ENCODE data around the gene LONRF2.
"Not testable (repeated sequence)": the region's sequence is repeated elsewhere in the genome, so short reads cannot be mapped to it uniquely, and the experiment has no call there.

Gene LONRF2

DNA sequence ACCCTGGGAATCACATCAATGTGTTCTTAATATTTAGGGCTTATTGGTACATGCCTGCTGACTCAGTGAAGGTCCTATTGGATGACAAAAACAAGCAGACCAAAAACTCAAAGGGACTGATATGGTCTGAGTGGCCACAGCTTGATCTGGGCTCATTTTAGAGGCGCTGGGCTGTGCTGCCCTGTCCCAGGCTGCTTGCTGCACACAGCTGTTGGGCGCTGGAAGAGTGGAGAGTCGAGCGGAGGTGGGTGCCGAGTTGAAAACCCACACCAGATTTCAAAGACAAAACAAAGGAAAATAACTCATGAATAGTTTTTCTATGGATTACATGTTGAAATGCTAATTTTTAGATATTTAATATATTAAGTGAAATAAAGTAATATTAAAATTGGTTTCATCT is 68.5 kb downstream of the LONRF2 start:
- TF ChIP-seq, protein P1, sequence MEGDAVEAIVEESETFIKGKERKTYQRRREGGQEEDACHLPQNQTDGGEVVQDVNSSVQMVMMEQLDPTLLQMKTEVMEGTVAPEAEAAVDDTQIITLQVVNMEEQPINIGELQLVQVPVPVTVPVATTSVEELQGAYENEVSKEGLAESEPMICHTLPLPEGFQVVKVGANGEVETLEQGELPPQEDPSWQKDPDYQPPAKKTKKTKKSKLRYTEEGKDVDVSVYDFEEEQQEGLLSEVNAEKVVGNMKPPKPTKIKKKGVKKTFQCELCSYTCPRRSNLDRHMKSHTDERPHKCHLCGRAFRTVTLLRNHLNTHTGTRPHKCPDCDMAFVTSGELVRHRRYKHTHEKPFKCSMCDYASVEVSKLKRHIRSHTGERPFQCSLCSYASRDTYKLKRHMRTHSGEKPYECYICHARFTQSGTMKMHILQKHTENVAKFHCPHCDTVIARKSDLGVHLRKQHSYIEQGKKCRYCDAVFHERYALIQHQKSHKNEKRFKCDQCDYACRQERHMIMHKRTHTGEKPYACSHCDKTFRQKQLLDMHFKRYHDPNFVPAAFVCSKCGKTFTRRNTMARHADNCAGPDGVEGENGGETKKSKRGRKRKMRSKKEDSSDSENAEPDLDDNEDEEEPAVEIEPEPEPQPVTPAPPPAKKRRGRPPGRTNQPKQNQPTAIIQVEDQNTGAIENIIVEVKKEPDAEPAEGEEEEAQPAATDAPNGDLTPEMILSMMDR (IDR thresholded peaks at IDR 0.05; ENCODE audit: low read depth, low read length, missing control alignments) = no peak
- no peak overlapping the region for H3K4me3 ChIP-seq (replicated peaks; ENCODE audit: low read depth, low read length)
- no peak for DNase-seq (ENCODE audit: extremely low read depth, low read depth)

DNA sequence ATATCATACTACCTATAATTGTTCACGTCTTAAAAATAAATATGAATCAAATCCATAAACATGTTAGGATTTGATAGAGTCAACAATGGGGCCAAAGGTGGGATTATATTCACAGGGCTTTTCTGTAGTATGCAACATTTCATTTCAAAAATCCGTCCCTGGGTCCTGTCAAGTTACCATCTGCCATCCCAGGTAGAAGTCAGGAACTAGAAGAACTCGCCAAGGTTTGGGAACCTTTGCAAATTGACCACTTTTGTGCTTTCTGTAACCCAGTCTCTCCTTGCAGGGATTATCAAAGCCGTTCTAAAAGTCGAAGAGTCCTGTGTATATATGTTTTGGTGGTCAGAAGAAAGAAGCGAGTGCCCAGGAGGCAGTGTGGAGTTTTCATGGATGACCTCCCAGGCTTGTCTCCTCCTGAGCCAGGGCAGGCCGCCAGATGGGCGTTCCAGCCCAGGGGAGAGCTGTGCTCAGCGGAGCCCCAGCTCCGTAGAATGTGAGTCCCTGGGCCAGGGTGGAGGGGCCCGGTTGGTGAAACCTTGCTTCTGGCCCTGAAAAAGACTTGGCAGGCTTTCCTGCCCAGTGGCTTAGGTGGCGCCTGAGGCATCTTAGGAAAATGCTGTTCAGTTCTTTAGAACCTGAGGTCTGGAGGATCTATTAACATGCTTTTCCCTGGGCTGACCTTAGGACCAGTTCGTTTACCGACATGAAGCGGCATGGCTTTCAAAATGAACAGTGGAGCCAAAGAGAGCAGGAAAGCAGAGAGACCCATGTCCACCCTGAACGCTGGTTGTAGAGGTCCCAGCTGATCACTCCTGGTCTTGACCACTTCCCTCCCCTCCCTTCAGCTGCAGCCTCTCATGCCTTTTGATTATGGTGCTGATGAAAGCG is 69.2 kb downstream of the LONRF2 start:
- TF ChIP-seq, protein P1 (IDR thresholded peaks at IDR 0.05; ENCODE audit: low read depth, low read length, missing control alignments) = no peak
- no peak for DNase-seq (ENCODE audit: extremely low read depth, low read depth)
- no peak overlapping the region for H3K4me3 ChIP-seq (replicated peaks; ENCODE audit: low read depth, low read length)

- H3K4me3 ChIP-seq (replicated peaks; ENCODE audit: low read depth, low read length) = no peak overlapping the region
- no peak for DNase-seq (ENCODE audit: extremely low read depth, low read depth)
Measured at GRCh38 chr2:100250645-100251044, 71.7 kb downstream of the LONRF2 start.

DNA sequence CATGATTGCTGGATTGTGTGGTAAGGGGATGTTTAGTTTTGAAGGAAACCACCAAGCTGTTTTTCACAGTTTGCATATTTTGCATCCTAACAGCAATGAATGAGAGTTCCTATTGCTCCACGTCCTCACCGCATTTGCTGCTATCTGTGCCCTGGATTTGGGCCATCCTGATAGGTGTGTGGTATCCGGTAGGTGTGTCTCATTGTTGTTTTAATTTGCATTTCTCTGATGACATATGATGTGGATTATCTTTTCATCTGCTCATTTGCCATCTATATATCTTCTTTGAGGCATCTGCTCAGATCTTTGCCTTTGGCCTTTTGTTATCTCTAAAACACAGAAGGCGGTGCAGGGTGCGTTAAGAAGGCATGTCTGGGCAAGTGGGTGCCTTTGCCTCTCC is 73.3 kb downstream of the LONRF2 start:
- DNase-seq (ENCODE audit: extremely low read depth, low read depth) = no peak

More at GRCh38 chr2:100250645-100251044, 71.7 kb downstream of the LONRF2 start:
- TF ChIP-seq, protein P1 (IDR thresholded peaks at IDR 0.05; ENCODE audit: low read depth, low read length, missing control alignments) = no peak

DNA sequence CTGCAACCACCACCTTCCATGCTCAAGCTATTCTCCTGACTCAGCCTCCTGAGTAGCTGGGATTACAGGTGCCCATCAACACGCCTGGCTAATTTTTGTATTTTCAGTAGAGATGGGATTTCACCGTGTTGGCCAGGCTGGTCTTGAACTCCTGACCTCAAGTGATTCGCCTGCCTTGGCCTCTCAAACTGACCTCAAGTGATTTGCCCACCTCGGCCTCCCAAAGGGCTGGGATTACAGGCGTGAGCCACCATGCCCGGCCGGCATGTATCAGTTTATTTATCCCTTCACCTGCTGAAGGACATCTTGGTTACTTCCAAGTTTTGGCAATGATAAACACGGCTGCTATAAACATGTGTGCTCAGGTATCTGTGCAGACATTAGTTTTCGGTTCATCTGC is 73.7 kb downstream of the LONRF2 start:
- not testable (repeated sequence) for H3K4me3 ChIP-seq (replicated peaks; ENCODE audit: low read depth, low read length); DNase-seq (ENCODE audit: extremely low read depth, low read depth)

More for the DNA sequence above, 73.3 kb downstream of the LONRF2 start:
- TF ChIP-seq, protein P1 (IDR thresholded peaks at IDR 0.05; ENCODE audit: low read depth, low read length, missing control alignments) = no peak
- no peak overlapping the region for H3K4me3 ChIP-seq (replicated peaks; ENCODE audit: low read depth, low read length)

DNA sequence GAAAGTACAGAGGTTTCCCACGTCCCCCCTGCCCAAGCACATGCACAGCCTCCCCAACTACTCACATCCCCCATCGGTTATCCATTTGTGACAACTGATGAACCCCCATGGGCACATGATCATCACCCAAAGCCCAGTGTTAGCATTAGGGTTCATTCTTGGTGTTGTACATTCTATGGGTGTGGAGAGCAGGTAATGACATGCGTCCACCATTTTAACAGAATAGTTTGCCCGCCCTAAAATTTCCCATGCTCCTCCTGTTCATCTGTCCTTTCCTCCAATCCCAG is 74.3 kb downstream of the LONRF2 start:
- TF ChIP-seq, protein P1 (IDR thresholded peaks at IDR 0.05; ENCODE audit: low read depth, low read length, missing control alignments) = no peak
- H3K4me3 ChIP-seq (replicated peaks; ENCODE audit: low read depth, low read length) = no peak overlapping the region
- no peak for DNase-seq (ENCODE audit: extremely low read depth, low read depth)

DNA sequence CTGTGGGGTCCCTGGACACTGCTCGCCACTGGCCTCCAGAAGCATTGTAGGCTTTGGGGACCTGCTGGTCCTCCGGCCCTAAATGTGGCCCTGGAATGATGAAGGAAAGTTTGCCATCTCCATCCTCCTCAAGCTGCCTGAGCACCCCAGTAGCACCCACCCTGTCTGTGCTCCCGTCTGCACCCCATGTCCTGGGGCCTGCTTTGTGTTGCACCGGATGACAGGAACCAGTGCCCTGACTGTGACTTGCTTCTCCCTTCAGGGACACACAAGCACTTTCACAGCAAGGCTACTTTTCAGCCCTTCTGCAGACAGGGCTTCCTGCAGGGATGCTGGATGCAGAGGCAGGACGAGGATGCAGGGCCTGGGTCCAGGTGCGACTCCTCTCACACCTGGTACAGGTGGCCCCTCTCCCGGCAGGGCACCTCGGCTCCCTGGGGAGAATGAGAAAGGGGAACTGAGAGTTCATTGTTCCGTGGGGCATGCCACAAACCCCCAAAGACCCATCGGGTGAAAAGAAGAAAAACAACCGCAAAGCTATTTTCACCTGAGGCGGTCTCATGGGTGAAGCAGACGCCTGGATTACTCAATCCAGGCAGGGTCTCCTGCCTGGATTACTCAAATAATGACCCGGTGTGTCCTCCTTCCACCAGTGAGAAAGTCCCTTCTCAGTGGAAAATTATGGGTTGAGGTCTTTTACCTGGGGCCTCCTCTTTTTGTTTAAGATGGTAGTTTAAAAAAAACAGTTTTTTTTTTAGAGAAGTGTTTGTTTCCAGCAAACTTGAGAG is 74.9 kb downstream of the LONRF2 start:
- DNase-seq (ENCODE audit: extremely low read depth, low read depth) = no peak
- TF ChIP-seq, protein P1 (IDR thresholded peaks at IDR 0.05; ENCODE audit: low read depth, low read length, missing control alignments) = no peak
- H3K4me3 ChIP-seq (replicated peaks; ENCODE audit: low read depth, low read length) = no peak overlapping the region
